Muscle layer of duodenum (tissue), 2 donors: Measurements from ENCODE around the gene CENPC.
"Not testable (repeated sequence)": the region's sequence is repeated elsewhere in the genome, so short reads cannot be mapped to it uniquely, and the experiment has no call there.

Source experiments
- H3K27ac ChIP-seq: one replicate; pipeline ENCODE4 v1.7.0; 2013; ENCODE audit warnings: mild to moderate bottlenecking, low read length
- H3K27me3 ChIP-seq: one replicate; pipeline ENCODE4 v1.7.0; 2013; ENCODE audit warnings: low read depth, mild to moderate bottlenecking, control low read depth, low read length
- H3K36me3 ChIP-seq, 2 donors: one replicate each; pipeline ENCODE4 v1.7.0; 2013; ENCODE audit warnings: low read length in 2 of 2, control low read depth in 1 of 2, mild to moderate bottlenecking in 1 of 2; ENCODE audit not compliant: insufficient read depth in 2 of 2, control insufficient read depth in 1 of 2
- H3K4me1 ChIP-seq, 2 donors: one replicate each; pipeline ENCODE4 v1.7.0; 2013; ENCODE audit warnings: low read length in 2 of 2, mild to moderate bottlenecking in 2 of 2, control low read depth in 1 of 2, moderate library complexity in 1 of 2; ENCODE audit not compliant: insufficient read depth in 2 of 2, control insufficient read depth in 1 of 2
- H3K4me3 ChIP-seq, 2 donors: one replicate each; pipeline ENCODE4 v1.7.0; 2013; ENCODE audit warnings: low read length in 2 of 2, low read depth in 1 of 2, mild to moderate bottlenecking in 1 of 2
- H3K9me3 ChIP-seq, 2 donors: one replicate each; pipeline ENCODE4 v1.7.0; 2013; ENCODE audit warnings: low read length in 2 of 2, control low read depth in 1 of 2, mild to moderate bottlenecking in 1 of 2; ENCODE audit not compliant: control insufficient read depth in 1 of 2
- donor health status: healthy.

The CENPC gene

DNA sequence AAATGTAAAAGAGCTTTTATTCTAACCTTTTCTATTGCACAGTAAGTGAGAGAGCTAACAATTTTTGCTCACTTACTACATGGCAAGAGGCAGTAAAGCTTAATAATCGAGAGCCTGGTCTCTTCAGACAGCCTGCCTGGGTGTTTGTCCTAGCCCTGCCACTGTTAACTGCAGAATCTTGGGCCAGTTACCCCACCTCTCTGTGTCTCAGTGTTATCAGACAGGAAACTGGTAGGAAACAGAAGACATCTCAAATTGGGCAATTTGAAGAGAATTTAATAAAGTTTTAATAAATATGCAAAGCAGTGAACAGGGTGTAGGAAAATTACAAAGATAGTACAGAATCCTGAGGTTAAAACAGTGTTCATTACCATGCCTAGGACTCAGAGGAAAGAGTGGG lies 26.7 kb upstream of the CENPC start:
- no peaks in the 10 kb centered on the region for H3K36me3 ChIP-seq
- H3K27me3 ChIP-seq = no peaks in the 10 kb centered on the region
- no peak overlapping the region for H3K4me3 ChIP-seq
- no peak overlapping the region for H3K27ac ChIP-seq
- no peaks in the 10 kb centered on the region for H3K9me3 ChIP-seq
- H3K4me1 ChIP-seq = no peaks in the 10 kb centered on the region

DNA sequence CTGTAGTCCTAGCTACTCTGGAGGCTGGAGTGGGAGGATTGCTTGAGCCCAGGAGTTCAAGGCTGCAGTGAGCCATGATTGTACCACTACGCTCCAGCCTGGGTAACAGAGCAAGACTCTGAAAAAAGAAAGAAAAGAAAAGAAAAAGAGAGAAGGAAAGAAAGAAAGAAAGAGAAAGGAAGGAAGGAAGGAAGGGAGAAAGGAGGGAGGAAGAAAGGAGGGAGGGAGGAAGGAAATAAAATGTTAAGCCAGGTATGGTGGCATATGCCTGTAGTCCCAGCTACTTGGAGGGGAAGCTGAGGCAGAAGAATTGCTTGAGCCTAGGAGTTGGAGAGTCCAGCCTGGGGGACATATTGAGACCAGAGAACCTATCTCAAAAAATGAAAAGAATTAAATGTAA lies 25.2 kb upstream of the CENPC start:
- Histone ChIP-seq H3K27me3 (no peaks in the 10 kb centered on the region), H3K4me3 (no peak overlapping the region), H3K27ac (no peak overlapping the region), H3K4me1 (no peaks in the 10 kb centered on the region), H3K9me3 (no peaks in the 10 kb centered on the region), H3K36me3 (no peaks in the 10 kb centered on the region)

DNA sequence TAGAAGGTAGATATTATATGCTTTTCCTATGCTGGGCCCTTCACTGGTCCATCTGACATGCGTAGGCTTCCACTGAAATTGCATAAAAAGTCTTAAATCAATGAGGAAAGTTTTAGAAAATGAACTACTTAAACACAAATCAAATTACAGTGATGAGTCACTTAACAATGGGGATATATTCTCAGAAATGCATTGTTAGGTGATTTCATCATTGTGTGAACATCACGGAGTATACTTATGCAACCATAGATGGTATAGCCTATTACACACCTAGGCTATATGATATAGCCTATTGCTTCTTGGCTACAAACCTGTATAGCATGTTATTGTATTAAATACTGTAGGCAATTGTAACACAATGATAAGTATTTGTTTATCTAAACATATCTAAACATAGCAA lies 23.5 kb upstream of the CENPC start:
- no peaks in the 10 kb centered on the region for H3K36me3 ChIP-seq
- H3K27me3 ChIP-seq = no peaks in the 10 kb centered on the region
- no peak overlapping the region for H3K4me3 ChIP-seq
- H3K4me1 ChIP-seq = no peaks in the 10 kb centered on the region
- no peaks in the 10 kb centered on the region for H3K9me3 ChIP-seq
- H3K27ac ChIP-seq = no peak overlapping the region

GRCh38 chr4:67566335-67566734 lies 21.0 kb upstream of the CENPC start:
- H3K4me1 ChIP-seq = no peaks in the 10 kb centered on the region
- no peak overlapping the region for H3K27ac ChIP-seq
- no peaks in the 10 kb centered on the region for H3K27me3 ChIP-seq
- H3K9me3 ChIP-seq = no peaks in the 10 kb centered on the region
- H3K4me3 ChIP-seq = no peak overlapping the region
- no peaks in the 10 kb centered on the region for H3K36me3 ChIP-seq

- no peaks in the 10 kb centered on the region for H3K9me3 ChIP-seq
- no peaks in the 10 kb centered on the region for H3K36me3 ChIP-seq
- H3K4me3 ChIP-seq = no peak overlapping the region
- no peaks in the 10 kb centered on the region for H3K27me3 ChIP-seq
- H3K4me1 ChIP-seq = no peaks in the 10 kb centered on the region
- H3K27ac ChIP-seq = no peak overlapping the region
Observed at GRCh38 chr4:67565284-67565683, 20.0 kb upstream of the CENPC start.

GRCh38 chr4:67558493-67558892 lies 13.2 kb upstream of the CENPC start, which contains the start of gene STAP1:
STAP1 (plus strand) TSS chr4:67558727; CDS start chr4:67558810, 83 bp downstream.
- H3K4me3 ChIP-seq = peak within 1 kb of the TSS in 1 of 2 donors; percentile 8
- H3K36me3 ChIP-seq = no peaks in the 10 kb centered on the region
- no peaks in the 10 kb centered on the region for H3K4me1 ChIP-seq
- no peaks in the 10 kb centered on the region for H3K27me3 ChIP-seq
- H3K27ac ChIP-seq = no peak within 1 kb of the TSS
- H3K9me3 ChIP-seq = no peaks in the 10 kb centered on the region

- H3K27me3 ChIP-seq = no peaks in the 10 kb centered on the region
- H3K36me3 ChIP-seq = no peaks in the 10 kb centered on the region
- H3K9me3 ChIP-seq = no peaks in the 10 kb centered on the region
- no peak overlapping the region for H3K27ac ChIP-seq
- no peaks in the 10 kb centered on the region for H3K4me1 ChIP-seq
- no peak overlapping the region for H3K4me3 ChIP-seq
Observed at GRCh38 chr4:67556436-67556835, 11.1 kb upstream of the CENPC start.

GRCh38 chr4:67555447-67555846 lies 10.1 kb upstream of the CENPC start:
- no peaks in the 10 kb centered on the region for H3K27me3 ChIP-seq
- H3K27ac ChIP-seq = no peak overlapping the region
- H3K36me3 ChIP-seq = no peaks in the 10 kb centered on the region
- H3K9me3 ChIP-seq = no peaks in the 10 kb centered on the region
- H3K4me3 ChIP-seq = no peak overlapping the region
- no peaks in the 10 kb centered on the region for H3K4me1 ChIP-seq

DNA sequence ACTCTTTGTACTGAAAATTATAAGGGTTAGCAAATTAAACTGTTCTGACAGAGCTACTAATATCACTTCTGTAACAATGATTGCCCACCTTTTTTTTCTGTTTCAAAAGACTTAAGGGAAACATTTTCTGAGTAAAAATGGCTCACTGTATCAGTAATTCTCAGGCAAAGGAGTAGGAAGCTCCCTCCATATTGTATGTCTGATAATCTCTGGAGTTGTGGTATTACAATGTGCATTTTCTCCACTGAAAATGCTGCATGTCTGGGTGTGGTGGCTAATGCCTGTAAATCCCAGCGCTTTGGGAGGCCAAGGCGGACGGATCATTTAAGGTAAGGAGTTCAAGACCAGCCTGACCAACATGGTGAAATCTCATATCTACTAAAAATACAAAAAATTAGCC lies 8.8 kb upstream of the CENPC start:
- H3K9me3 ChIP-seq = no peaks in the 10 kb centered on the region
- H3K27ac ChIP-seq = no peak overlapping the region
- no peaks in the 10 kb centered on the region for H3K4me1 ChIP-seq
- H3K36me3 ChIP-seq = no peaks in the 10 kb centered on the region
- no peaks in the 10 kb centered on the region for H3K27me3 ChIP-seq
- no peak overlapping the region for H3K4me3 ChIP-seq

- not testable (repeated sequence) for H3K9me3 ChIP-seq, H3K4me3 ChIP-seq, H3K27ac ChIP-seq, H3K36me3 ChIP-seq, H3K27me3 ChIP-seq, H3K4me1 ChIP-seq
Observed at GRCh38 chr4:67552146-67552792, 7.0 kb upstream of the CENPC start.

GRCh38 chr4:67550857-67551256 lies 5.6 kb upstream of the CENPC start:
- Histone ChIP-seq H3K36me3 (no peaks in the 10 kb centered on the region), H3K27me3 (no peaks in the 10 kb centered on the region), H3K4me3 (no peak overlapping the region), H3K9me3 (no peaks in the 10 kb centered on the region), H3K27ac (no peak overlapping the region), H3K4me1 (peaks cover 0 to 2% of the 10 kb centered on the region in 2 donors)

DNA sequence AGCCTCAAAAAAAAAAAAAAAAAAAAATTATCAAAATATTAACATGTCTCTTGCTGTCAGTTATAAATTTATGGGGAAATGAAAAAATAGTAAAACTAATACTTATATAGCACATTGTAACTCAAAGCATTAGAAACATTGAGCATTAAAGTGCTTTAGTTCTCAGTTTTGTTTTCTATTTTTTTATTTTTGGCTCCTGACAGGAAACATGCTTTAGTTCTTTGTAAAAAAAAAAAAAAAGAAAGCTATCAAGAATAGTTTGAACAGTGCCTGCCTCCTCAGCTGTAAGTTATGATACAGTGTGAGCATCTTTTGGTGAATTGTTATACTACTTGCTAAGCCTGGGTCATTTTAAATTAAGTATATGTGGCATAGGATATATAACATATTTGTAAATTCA lies 5.1 kb upstream of the CENPC start:
- Histone ChIP-seq H3K4me1 (peaks cover 0 to 3% of the 10 kb centered on the region in 2 donors), H3K27ac (no peak overlapping the region), H3K36me3 (no peaks in the 10 kb centered on the region), H3K4me3 (no peak overlapping the region), H3K9me3 (no peaks in the 10 kb centered on the region), H3K27me3 (no peaks in the 10 kb centered on the region)
